Urinary bladder (tissue), 4 donors: ENCODE results near the gene FHIT. TPM values are rescaled to one million over a fixed set of nuclear protein-coding genes. Genes with fewer than 3 reads are reported as not detected.

Experiments
- DNase-seq: peaks from one replicate; pipeline ENCODE4 v3.0.0-alpha.2; 2015; ENCODE audit errors: extremely low spot score
- H3K27ac ChIP-seq: one replicate; pipeline ENCODE4 v1.5.1; 2013; ENCODE audit warnings: low read depth, mild to moderate bottlenecking, moderate library complexity
- H3K36me3 ChIP-seq: one replicate; pipeline ENCODE4 v1.6.1; 2013; ENCODE audit warnings: mild to moderate bottlenecking, moderate library complexity; ENCODE audit not compliant: insufficient read depth
- H3K4me1 ChIP-seq: one replicate; pipeline ENCODE4 v1.6.1; 2013; ENCODE audit warnings: mild to moderate bottlenecking, moderate library complexity; ENCODE audit not compliant: insufficient read depth
- H3K4me3 ChIP-seq: one replicate; pipeline ENCODE4 v1.5.1; 2013; ENCODE audit warnings: low read depth, low read length
- WGBS: extraction: QIAGEN DNeasy Blood & Tissue Kit; methylation state at CpG from one replicate; pipeline ENCODE4 v1.1.7; 2013; 5-methylcytosine and 5-hydroxymethylcytosine counted together
- polyA plus RNA-seq: library from polyadenylated mRNA; stranded (reverse); fragments of 200-250 nt; gene quantifications from one replicate; pipeline ENCODE4 v1.2.3, GENCODE V29; 2013
- total RNA-seq: library from RNA; depleted of rRNA; stranded (reverse); fragments of >200 nt; gene quantifications from one replicate; pipeline ENCODE4 v1.2.3, GENCODE V29; 2014
- donor health status: healthy with polysubstance abuse.
- donor health status: healthy.

FHIT gene
- total and polyA plus RNA-seq, 2 donors, result 4.5 to 7.4 TPM

GRCh38 chr3:59922192-59922591, 1329.1 kb downstream of the FHIT start:
- DNase-seq, result no peak
- Histone ChIP-seq H3K27ac (no peak overlapping the region), H3K36me3 (no peaks in the 10 kb centered on the region), H3K4me1 (no peaks in the 10 kb centered on the region), H3K4me3 (no peak overlapping the region)
- WGBS, result 90% methylated on average over 7 of the region's 7 CpGs

- Histone ChIP-seq H3K36me3 (no peaks in the 10 kb centered on the region), H3K4me1 (no peaks in the 10 kb centered on the region), H3K4me3 (no peak overlapping the region), H3K27ac (no peak overlapping the region)
- DNase-seq, result no peak
- 89% methylated on average over 5 of the region's 5 CpGs for WGBS
These were observed 1330.4 kb downstream of the FHIT start for GRCh38 chr3:59920822-59921221.

GRCh38 chr3:59919586-59919985, 1331.7 kb downstream of the FHIT start:
- 92% methylated on average over 2 of the region's 2 CpGs for WGBS
- Histone ChIP-seq H3K27ac (no peak overlapping the region), H3K4me1 (no peaks in the 10 kb centered on the region), H3K36me3 (no peaks in the 10 kb centered on the region), H3K4me3 (no peak overlapping the region)
- no peak for DNase-seq

- Histone ChIP-seq H3K4me1 (no peaks in the 10 kb centered on the region), H3K4me3 (no peak overlapping the region), H3K27ac (no peak overlapping the region), H3K36me3 (no peaks in the 10 kb centered on the region)
- DNase-seq, result no peak
- WGBS, result 90% methylated on average over 6 of the region's 6 CpGs
These were observed 1337.0 kb downstream of the FHIT start for GRCh38 chr3:59914251-59914650.

GRCh38 chr3:59913645-59914044, 1337.6 kb downstream of the FHIT start:
- Histone ChIP-seq H3K4me3 (no peak overlapping the region), H3K27ac (no peak overlapping the region), H3K36me3 (no peaks in the 10 kb centered on the region), H3K4me1 (no peaks in the 10 kb centered on the region)
- WGBS, result 87% methylated on average over 1 of the region's 1 CpG
- no peak for DNase-seq

GRCh38 chr3:59908701-59909100, 1342.6 kb downstream of the FHIT start:
- H3K27ac ChIP-seq, result no peak overlapping the region
- H3K36me3 ChIP-seq, result no peaks in the 10 kb centered on the region
- H3K4me1 ChIP-seq, result no peaks in the 10 kb centered on the region
- no peak for DNase-seq
- H3K4me3 ChIP-seq, result no peak overlapping the region
- WGBS, result 90% methylated on average over 2 of the region's 2 CpGs

GRCh38 chr3:59908280-59908679, 1343.0 kb downstream of the FHIT start:
- H3K4me1 ChIP-seq, result no peaks in the 10 kb centered on the region
- H3K27ac ChIP-seq, result no peak overlapping the region
- DNase-seq, result no peak
- no peaks in the 10 kb centered on the region for H3K36me3 ChIP-seq
- H3K4me3 ChIP-seq, result no peak overlapping the region
- 94% methylated on average over 2 of the region's 2 CpGs for WGBS

- no peaks in the 10 kb centered on the region for H3K36me3 ChIP-seq
- DNase-seq, result no peak
- no peak overlapping the region for H3K27ac ChIP-seq
- no peak overlapping the region for H3K4me3 ChIP-seq
- 93% methylated on average over 3 of the region's 3 CpGs for WGBS
- no peaks in the 10 kb centered on the region for H3K4me1 ChIP-seq
These were observed 1347.0 kb downstream of the FHIT start for GRCh38 chr3:59904296-59904695.

GRCh38 chr3:59899061-59899460, 1352.2 kb downstream of the FHIT start:
- no peak for DNase-seq
- H3K36me3 ChIP-seq, result no peaks in the 10 kb centered on the region
- 97% methylated on average over 1 of the region's 1 CpG for WGBS
- no peak overlapping the region for H3K27ac ChIP-seq
- no peaks in the 10 kb centered on the region for H3K4me1 ChIP-seq
- no peak overlapping the region for H3K4me3 ChIP-seq

GRCh38 chr3:59895972-59896371, 1355.3 kb downstream of the FHIT start:
- Histone ChIP-seq H3K36me3 (no peaks in the 10 kb centered on the region), H3K4me3 (no peak overlapping the region), H3K27ac (no peak overlapping the region), H3K4me1 (no peaks in the 10 kb centered on the region)
- no peak for DNase-seq
- WGBS, result 79% methylated on average over 3 of the region's 3 CpGs

GRCh38 chr3:59894425-59895121, 1356.7 kb downstream of the FHIT start:
- Histone ChIP-seq H3K27ac (no peak overlapping the region), H3K4me1 (no peaks in the 10 kb centered on the region), H3K4me3 (no peak overlapping the region), H3K36me3 (no peaks in the 10 kb centered on the region)
- 99% methylated on average over 2 of the region's 2 CpGs for WGBS
- DNase-seq, result no peak

- Histone ChIP-seq H3K4me3 (no peak overlapping the region), H3K36me3 (no peaks in the 10 kb centered on the region), H3K4me1 (no peaks in the 10 kb centered on the region), H3K27ac (no peak overlapping the region)
- DNase-seq, result no peak
- 94% methylated on average over 3 of the region's 3 CpGs for WGBS
These were observed 1360.6 kb downstream of the FHIT start for GRCh38 chr3:59890639-59891038.

- Histone ChIP-seq H3K4me1 (no peaks in the 10 kb centered on the region), H3K27ac (no peak overlapping the region), H3K4me3 (no peak overlapping the region), H3K36me3 (no peaks in the 10 kb centered on the region)
- no peak for DNase-seq
- WGBS, result 97% methylated on average over 1 of the region's 1 CpG
These were observed 1364.5 kb downstream of the FHIT start for GRCh38 chr3:59886790-59887189.

GRCh38 chr3:59885899-59886400, 1365.3 kb downstream of the FHIT start:
- no peaks in the 10 kb centered on the region for H3K36me3 ChIP-seq
- no peaks in the 10 kb centered on the region for H3K4me1 ChIP-seq
- WGBS, result 94% methylated on average over 2 of the region's 2 CpGs
- H3K27ac ChIP-seq, result no peak overlapping the region
- no peak for DNase-seq
- H3K4me3 ChIP-seq, result no peak overlapping the region
